HG02938 (cell line): ENCODE measurements around the gene JMJD8.

Experiments used
- ATAC-seq: cut with Tn5 transposase; IDR thresholded peaks from one replicate; pipeline ENCODE4 v1.9.1; 2021; ENCODE audit warnings: mild to moderate bottlenecking, moderate library complexity; ENCODE audit not compliant: unreplicated experiment

Gene JMJD8

DNA sequence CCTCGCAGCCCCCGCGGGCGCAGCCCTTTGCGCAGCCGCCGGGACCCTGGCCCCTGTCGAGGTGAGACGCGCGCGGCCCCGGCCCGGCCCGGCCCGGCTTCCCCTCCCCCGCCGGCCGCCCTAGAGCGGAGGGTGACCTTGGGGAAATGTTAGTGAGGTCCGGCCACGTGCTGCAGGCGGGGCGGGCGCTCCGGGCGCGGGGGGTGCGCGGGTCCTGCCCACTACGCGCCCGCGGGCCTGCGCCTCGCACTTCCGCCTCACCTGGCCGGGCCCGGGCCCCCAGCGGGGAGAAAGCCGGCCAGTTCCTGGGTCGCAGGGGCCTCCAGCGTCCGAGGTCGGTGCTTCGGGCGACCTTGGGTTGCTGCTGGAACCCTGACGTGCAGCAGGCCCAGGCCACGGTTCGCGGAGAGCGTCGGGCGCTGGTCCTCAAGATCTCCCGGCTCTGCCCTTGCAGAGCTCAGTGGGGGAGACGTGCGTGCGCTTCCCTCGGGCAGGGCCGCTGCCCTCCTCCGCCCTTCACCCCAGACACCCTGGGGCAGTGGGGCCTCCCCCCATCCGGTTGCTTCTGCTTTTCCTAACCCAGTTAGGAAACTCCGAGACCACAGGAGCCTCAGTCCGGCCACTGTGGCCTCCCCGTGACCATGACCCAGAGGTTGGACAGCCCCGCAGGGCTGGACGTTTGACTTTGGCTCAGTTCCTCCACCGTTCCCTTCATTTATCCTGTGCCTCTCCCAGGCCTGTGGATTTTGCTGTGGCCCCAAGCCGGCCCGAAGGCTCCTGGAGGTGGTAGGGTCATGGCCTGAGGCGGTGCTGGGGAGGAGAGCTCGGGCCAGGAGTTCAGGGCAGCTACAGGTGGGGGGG, 41.7 kb downstream of the JMJD8 start:
- ATAC-seq, result no peak

DNA sequence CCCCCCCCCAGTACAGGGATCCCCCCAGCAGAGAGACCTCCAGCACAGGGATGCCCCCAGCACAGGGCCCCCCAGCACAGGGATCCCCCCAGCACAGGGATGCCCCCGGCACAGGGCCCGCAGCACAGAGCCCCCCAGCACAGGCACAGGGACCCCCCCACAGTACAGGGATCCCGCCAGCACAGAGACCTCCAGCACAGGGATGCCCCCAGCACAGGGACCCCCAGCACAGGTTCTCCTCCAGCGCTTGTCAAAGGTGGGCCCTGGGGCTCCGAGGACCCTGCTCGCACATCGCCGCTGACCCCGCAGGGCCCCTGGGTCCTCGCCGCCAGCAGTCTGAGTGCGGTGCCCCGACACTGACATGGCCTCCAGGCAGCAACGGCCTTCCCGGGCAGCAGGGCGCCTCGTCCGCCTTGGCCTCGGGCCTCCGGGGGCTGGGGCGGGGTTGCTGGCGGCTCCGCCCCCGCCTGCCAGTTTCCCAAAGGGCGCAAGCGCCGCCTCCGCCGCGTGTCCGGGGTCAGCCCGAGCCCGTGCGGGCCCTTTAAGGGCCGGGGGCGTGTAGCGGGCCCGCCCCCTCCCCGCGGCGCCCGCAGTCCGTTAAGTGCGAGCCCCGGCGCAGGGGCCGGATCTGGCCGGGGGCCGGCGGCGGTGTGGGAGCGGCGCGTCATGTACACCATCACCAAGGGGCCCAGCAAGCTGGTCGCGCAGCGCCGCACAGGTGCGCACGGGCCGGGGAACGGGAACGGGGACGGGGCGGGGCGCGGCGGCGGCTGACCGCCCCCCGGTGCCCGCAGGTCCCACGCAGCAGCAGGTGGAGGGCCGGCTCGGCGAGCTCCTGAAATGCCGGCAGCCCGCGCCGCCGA, 42.6 kb downstream of the JMJD8 start, which contains the start of gene MCRIP2:
Gene MCRIP2 (plus strand): TSS at position 503 of the 863 bp plus-strand sequence. CDS start 164 bp downstream, at position 667.
- no peak for ATAC-seq

- ATAC-seq, result no peak
Measured at GRCh38 chr16:640614-641013, 43.5 kb downstream of the JMJD8 start.

GRCh38 chr16:638836-639235, 45.3 kb downstream of the JMJD8 start:
- no peak for ATAC-seq

DNA sequence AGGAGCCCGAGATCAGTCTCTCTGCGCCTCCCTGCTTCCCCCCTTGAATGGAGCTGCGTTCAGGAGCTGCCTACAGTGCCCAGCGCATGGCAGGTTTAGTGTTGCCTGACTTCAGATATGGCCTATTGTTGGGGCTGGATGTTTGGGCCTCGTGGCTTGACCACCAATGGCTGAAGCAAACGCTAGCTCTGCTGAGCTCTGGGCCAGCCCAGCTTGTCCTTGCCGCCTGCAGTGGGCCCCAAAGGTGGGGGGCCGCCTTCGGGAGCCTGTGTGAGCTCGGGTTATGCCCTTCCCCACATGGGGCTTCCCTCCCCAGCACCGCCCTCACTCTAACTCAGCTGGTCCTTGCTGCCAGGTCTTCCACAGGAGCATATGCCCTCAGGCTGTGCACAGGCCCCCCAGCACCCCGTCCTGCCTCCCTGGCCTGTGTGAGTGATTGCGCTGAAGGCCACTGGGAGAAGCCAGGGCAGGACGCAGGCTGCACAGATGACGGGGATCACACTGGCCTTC, 46.0 kb downstream of the JMJD8 start:
- no peak for ATAC-seq

- no peak for ATAC-seq
Measured at GRCh38 chr16:637081-638018, 46.8 kb downstream of the JMJD8 start.

DNA sequence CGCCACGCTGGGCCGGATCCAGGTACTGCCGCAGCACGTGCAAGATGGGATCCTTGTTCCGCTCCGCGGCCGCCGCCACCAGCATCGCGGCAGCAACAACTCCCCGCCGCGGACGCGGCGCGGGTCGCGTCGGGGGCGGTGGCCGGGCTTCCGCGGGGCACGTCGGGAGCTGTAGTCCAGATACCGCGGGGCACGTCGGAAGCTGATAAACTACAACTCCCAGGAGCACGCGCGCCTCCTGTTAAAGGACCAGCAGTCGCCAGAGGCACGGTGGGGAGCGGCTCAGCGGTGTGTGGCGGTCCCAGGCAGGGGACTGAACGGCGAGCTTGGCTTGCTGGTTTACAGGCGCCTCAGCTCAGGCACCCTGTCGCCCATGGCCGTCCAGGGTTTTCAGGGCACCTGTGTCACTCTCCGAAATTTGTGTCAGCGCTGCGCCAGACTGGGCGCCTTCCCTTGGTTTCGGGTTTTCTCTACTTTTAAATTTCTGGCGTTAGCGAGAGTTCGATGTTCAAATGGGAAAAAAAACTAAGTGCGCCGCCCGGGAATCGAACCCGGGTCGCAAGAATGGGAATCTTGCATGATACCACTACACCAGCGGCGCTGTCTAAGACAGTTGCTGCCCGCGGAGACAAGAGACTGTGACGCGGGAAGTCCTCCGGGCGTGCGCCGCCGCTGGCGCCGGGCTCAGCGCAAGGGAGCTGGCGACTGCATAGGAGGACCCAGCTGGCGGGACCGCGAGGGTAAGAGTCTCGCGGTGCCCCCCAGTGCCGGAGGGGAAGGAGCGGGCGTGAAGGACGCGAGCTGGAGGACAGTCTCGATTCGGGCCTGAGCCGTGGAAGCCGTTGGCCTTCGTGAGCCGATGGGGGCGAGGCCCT, 47.7 kb downstream of the JMJD8 start, which contains the start of gene METTL26:
Gene METTL26 (minus strand): TSS at position 100 of the 875 bp plus-strand sequence. CDS start 15 bp downstream, at position 85.
- peak; percentile 69 for ATAC-seq

- ATAC-seq, result no peak
Measured at GRCh38 chr16:635573-636205, 48.4 kb downstream of the JMJD8 start.

GRCh38 chr16:634996-635395, 49.1 kb downstream of the JMJD8 start:
- no peak for ATAC-seq

- ATAC-seq, result no peak
Measured at GRCh38 chr16:634051-634670, 50.0 kb downstream of the JMJD8 start.

DNA sequence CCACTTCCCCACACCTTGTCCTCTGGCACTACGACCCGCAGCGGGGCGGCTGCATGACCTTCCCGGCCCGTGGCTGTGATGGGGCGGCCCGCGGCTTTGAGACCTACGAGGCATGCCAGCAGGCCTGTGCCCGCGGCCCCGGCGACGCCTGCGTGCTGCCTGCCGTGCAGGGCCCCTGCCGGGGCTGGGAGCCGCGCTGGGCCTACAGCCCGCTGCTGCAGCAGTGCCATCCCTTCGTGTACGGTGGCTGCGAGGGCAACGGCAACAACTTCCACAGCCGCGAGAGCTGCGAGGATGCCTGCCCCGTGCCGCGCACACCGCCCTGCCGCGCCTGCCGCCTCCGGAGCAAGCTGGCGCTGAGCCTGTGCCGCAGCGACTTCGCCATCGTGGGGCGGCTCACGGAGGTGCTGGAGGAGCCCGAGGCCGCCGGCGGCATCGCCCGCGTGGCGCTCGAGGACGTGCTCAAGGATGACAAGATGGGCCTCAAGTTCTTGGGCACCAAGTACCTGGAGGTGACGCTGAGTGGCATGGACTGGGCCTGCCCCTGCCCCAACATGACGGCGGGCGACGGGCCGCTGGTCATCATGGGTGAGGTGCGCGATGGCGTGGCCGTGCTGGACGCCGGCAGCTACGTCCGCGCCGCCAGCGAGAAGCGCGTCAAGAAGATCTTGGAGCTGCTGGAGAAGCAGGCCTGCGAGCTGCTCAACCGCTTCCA, 50.6 kb downstream of the JMJD8 start:
- no peak for ATAC-seq

DNA sequence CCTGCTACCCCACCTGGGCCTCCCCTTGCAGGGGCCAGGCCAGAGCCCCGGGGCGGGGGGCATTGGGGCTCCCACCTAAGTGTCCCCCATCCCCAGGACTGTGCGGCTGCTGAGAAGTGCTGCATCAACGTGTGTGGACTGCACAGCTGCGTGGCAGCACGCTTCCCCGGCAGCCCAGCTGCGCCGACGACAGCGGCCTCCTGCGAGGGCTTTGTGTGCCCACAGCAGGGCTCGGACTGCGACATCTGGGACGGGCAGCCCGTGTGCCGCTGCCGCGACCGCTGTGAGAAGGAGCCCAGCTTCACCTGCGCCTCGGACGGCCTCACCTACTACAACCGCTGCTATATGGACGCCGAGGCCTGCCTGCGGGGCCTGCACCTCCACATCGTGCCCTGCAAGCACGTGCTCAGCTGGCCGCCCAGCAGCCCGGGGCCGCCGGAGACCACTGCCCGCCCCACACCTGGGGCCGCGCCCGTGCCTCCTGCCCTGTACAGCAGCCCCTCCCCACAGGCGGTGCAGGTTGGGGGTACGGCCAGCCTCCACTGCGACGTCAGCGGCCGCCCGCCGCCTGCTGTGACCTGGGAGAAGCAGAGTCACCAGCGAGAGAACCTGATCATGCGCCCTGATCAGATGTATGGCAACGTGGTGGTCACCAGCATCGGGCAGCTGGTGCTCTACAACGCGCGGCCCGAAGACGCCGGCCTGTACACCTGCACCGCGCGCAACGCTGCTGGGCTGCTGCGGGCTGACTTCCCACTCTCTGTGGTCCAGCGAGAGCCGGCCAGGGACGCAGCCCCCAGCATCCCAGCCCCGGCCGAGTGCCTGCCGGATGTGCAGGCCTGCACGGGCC, 51.4 kb downstream of the JMJD8 start:
- no peak for ATAC-seq

DNA sequence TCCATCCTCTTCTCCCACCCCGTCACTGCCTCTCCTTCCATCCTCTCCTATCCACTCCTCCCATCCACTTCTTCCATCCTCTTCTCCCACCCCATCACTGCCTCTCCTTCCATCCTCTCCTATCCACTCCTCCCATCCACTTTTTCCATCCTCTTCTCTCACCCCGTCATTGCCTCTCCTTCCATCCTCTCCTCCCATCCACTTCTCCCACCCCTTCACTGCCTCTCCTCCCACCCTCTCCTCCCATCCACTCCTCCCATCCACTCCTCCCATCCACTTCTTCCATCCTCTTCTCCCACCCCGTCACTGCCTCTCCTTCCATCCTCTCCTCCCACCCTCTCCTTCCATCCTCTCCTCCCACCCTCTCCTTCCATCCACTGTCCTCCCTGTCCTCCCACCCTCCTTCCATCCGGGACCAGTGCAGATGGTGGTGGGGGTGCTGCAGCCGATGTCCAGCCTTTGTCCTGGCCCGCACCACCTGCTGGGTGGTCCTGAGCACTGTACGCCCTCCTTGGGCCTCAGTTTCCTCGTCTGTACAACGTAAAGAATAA, 52.3 kb downstream of the JMJD8 start:
- ATAC-seq, result no peak
